ENCODE measurements around the gene YAF2. TPM values are rescaled to one million over a fixed set of nuclear protein-coding genes. Genes with fewer than 3 reads are reported as not detected.

The YAF2 gene
- total RNA-seq, 1 experiment from 2014 or later, result 15.0 TPM

- Histone ChIP-seq H3K9ac (ENCODE audit: low read length) (0 out of 2 replicates have a peak overlapping the region, but pooled peaks have one; percentile 70), H4K20me1 (ENCODE audit: insufficient read depth) (peaks cover 10% of the 10 kb centered on the region; the same call in 1 of the 2 replicates), H3K27me3 (ENCODE audit: insufficient read depth, low read length) (no peaks in the 10 kb centered on the region), H3K9me3 (ENCODE audit: control insufficient read depth in 1 of 2, insufficient read depth in 1 of 2, low read depth in 1 of 2, low read length in 2 of 2) (no peaks in the 10 kb centered on the region), H3K4me1 (ENCODE audit: control insufficient read depth in 1 of 2, insufficient read depth in 2 of 2, low read length in 2 of 2) (peaks cover 7 to 26% of the 10 kb centered on the region in 2 experiments; a peak in 3 of 4 replicates), H3K9me2 (ENCODE audit: insufficient read depth) (no peaks in the 10 kb centered on the region), H3K4me3 (replicated peaks in 1 of 2; ENCODE audit: low read depth in 1 of 2, low read length in 2 of 2) (peak overlapping the region in 1 of 2 experiments; percentile 67; a peak in 1 of 4 replicates), H3K27ac (ENCODE audit: low read depth, low read length) (peak overlapping the region; percentile 88; the same call in 1 of the 2 replicates), H3K36me3 (ENCODE audit: control insufficient read depth in 1 of 2, insufficient read depth in 2 of 2, low read length in 2 of 2) (no peaks in the 10 kb centered on the region), H3K4me2 (ENCODE audit: low read length) (peak overlapping the region; percentile 83), H2AFZ (ENCODE audit: low read depth, low read length, poor library complexity, severe bottlenecking) (peak overlapping the region; percentile 20), H3K79me2 (ENCODE audit: insufficient read depth, low read length) (peaks cover 35% of the 10 kb centered on the region)
- RAD21 ChIA-PET (ENCODE audit: low non-redundant PET in 1 of 2, low total read pairs in 2 of 2, uncharacterized antibody in 2 of 2, unreplicated experiment in 2 of 2), result no interaction called here
- POLR2A ChIA-PET, result interaction anchor here (0.8 kb wide), 2 partner anchors 9 to 17 kb away, joined by 4 to 5 read pairs; no protein-coding TSS in a partner anchor
- TF ChIP-seq MAX (IDR thresholded peaks at IDR 0.05) (no peak), CTCF (IDR thresholded peaks at IDR 0.05 in 2 of 3, conservative IDR thresholded peaks at IDR 0.05 in 1 of 3; ENCODE audit: borderline replicate concordance in 1 of 3, insufficient read depth in 1 of 3, low read depth in 2 of 3, low read length in 2 of 3) (peak in 2 of 3 experiments; percentile 8 to 22; a peak in 1 of 6 replicates), RAD21 (IDR thresholded peaks at IDR 0.05; ENCODE audit: low read depth) (peak; percentile 40; the same call in 1 of the 2 replicates), ATF3 (IDR thresholded peaks at IDR 0.05) (no peak)
- ATAC-seq (no peak), DNase-seq (ENCODE audit: low read depth, low spot score) (no peak)
- no TSS peak for BruUV-seq (replicated peaks)
- intact Hi-C loops (cut with micrococcal nuclease), result loop anchor here (2.0 kb wide), 1 partner anchor 91 kb away; no protein-coding TSS in a partner anchor
- CTCF ChIA-PET, result interaction anchor here (1.4 kb wide), 1 partner anchor 1193 kb away, joined by 6 read pairs; no protein-coding TSS in a partner anchor
Observed at GRCh38 chr12:42145552-42146215, 92.4 kb downstream of the YAF2 start.
